ENCODE results near the gene GAGE13.
"Not testable (repeated sequence)": the region's sequence is repeated elsewhere in the genome, so short reads cannot be mapped to it uniquely, and the experiment has no call there.

GRCh38 chrX:49331282-49331681 lies at the start of gene GAGE13:
- not testable (repeated sequence) for TF ChIP-seq CTCF (optimal IDR thresholded peaks at IDR 0.05 in 1 of 3, IDR thresholded peaks at IDR 0.05 in 1 of 3, conservative IDR thresholded peaks at IDR 0.05 in 1 of 3; ENCODE audit: extremely low read depth in 1 of 3, insufficient read depth in 2 of 3, low read length in 3 of 3); EZH2 (IDR thresholded peaks at IDR 0.05; ENCODE audit: low read length)
